AG09309 (cell line): Measurements from ENCODE around the gene ABAT.

Experiments used
- DNase-seq: peaks from one replicate; pipeline ENCODE4 v3.0.0-alpha.2; 2010; ENCODE audit warnings: low read depth
- H3K4me3 ChIP-seq: 2 replicates; pipeline ENCODE4 v1.5.1; 2011; ENCODE audit warnings: mild to moderate bottlenecking, low read depth, low read length, moderate library complexity; ENCODE audit not compliant: control insufficient read depth
- TF ChIP-seq, protein P1 (sequence below): IDR thresholded peaks from 2 replicates; pipeline ENCODE4 v1.5.1; 2011; ENCODE audit warnings: mild to moderate bottlenecking, low read depth, low read length, inconsistent platforms; ENCODE audit not compliant: insufficient read depth, control insufficient read depth; ENCODE audit errors: missing control alignments

ABAT gene

DNA sequence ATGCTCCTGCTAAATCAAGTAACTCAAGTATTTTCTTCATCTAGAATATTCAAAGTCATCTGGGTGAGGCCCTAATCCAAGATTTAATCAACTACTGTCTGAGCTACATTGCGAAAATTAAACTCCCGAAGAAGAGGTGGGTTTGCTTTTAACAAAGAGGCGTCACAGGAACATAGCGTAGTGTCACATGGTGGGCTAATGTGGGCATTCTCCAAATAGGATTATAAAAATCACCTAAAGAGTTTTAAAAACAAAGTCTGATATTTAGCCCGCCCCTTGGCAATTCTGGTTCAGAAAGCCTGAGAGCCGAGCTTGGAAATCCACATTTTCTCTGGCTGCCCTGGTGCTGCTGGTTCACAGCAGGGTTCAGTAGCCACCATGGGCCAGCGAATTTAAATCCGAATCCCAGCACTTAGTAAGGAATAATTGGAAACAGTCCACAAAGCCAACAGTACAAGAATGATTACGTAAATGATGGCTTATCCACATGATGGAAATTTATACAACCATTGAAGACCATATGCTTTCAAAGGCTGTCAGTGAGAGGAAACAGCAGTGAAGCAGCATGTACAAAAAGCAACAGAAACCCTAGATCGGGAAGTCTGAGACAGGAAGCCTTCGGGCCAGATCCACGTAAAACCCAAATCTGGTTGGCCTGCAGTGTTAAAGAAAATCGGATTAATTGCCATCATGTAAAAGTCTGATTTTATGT is 132.0 kb downstream of the ABAT start:
- no peak for DNase-seq
- H3K4me3 ChIP-seq = no peak overlapping the region
- TF ChIP-seq, protein P1, sequence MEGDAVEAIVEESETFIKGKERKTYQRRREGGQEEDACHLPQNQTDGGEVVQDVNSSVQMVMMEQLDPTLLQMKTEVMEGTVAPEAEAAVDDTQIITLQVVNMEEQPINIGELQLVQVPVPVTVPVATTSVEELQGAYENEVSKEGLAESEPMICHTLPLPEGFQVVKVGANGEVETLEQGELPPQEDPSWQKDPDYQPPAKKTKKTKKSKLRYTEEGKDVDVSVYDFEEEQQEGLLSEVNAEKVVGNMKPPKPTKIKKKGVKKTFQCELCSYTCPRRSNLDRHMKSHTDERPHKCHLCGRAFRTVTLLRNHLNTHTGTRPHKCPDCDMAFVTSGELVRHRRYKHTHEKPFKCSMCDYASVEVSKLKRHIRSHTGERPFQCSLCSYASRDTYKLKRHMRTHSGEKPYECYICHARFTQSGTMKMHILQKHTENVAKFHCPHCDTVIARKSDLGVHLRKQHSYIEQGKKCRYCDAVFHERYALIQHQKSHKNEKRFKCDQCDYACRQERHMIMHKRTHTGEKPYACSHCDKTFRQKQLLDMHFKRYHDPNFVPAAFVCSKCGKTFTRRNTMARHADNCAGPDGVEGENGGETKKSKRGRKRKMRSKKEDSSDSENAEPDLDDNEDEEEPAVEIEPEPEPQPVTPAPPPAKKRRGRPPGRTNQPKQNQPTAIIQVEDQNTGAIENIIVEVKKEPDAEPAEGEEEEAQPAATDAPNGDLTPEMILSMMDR = no peak

DNA sequence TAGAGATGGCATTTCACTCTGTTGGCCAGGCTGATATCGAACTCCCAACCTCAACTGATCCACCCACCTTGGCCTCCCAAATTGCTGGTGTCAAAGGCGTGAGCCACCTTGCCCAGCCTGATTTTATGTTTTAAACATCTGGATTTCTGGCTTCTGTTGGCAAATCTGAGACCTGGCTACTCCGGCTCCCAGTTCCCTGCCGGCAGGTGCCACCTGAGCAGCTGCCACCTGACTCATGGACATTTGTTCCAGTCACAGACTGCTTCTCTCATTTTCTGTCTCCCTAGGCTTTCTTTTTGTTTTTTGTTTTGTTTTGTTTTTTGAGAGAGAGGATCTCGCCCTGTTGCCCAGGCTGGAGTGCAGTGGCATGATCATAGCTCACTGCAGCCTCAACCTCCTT is 132.8 kb downstream of the ABAT start:
- DNase-seq = no peak
- TF ChIP-seq, protein P1 = no peak
- no peak overlapping the region for H3K4me3 ChIP-seq

DNA sequence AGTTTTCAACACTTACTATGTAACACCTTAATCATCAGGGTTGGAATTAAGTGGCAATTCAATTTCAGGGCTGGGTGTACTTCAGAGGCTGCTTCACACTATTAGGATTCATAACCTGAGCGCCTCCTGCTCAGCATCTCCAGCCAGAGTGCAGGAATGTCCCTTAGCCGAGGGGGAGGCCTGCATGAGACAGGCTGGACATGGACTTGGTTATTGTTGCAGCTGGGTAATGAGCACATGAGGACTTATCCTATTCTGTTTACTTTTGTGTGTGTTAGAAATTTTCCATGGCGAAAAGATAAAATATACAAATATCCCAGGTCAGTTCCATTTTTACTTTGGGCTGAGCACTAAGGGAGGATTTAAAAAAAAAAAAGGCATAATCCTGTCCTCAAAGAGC is 133.6 kb downstream of the ABAT start:
- DNase-seq = no peak
- TF ChIP-seq, protein P1 = no peak
- no peak overlapping the region for H3K4me3 ChIP-seq

DNA sequence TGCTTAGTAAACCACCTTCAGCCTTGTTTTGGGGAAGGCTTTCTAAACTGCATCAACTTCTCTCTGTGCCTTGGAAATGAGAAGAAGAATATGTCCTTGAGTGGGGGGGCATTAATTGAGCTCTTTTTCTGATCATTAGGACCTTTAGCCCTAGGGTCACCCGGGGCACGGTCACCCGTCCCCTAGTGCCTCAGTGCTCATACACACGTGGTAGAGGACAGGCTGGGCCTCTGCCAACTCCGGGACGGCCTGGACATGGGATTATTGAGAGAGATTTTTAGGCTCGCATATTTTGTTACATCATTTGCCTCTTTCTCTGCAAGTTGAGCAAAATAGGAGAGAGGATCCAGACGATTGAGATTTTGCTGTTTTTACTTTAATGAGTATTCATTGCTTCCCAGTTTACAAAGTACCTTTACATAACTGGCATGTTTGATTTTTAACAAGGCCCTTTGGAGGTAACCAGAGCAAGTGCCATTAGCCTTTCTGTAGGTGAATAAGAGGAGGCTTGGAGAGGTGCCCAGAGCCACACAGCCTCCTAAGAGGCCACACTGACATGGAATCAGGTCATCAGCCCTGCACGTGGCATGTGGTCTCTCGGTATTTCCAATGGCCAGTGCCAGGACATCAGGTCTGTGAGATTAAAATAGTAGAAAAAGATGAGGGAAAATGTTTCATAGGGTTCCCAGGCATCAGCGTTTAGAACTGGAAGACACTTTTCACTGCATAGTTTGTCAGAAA is 134.4 kb downstream of the ABAT start:
- DNase-seq = no peak
- H3K4me3 ChIP-seq = no peak overlapping the region
- TF ChIP-seq, protein P1 = no peak

DNA sequence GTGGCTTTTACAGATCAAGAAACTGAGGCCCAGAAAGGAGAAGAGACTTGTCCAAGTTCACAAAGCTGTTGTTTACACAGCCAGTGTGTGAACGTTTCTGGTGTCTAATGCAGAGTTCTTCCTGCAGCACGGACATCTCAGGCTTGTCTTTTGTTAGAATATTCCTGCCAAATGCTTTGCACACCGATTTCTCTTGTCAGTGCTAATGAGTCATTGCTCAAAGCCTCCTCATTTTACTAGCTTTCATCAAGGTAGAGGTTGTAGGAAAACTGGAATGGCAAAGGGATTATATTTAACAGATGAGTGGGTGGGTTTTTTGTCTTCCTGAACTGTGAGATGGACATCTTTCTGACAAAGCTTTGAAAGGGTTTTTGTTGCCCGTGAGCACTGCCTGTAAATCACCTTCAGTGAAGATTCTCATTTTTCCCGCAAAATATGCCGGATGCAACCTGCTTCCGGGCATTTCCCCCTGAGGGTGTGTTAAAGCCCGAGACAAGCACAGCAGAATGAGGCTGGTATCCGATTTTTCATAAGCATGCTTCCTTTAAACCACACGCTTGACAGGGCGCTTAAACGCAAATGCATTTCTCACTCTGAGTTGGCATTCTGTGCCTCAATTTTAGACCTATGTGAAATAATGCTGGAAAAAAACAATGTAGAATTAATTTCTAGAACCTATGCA is 137.9 kb downstream of the ABAT start:
- no peak overlapping the region for H3K4me3 ChIP-seq
- TF ChIP-seq, protein P1 = no peak

DNA sequence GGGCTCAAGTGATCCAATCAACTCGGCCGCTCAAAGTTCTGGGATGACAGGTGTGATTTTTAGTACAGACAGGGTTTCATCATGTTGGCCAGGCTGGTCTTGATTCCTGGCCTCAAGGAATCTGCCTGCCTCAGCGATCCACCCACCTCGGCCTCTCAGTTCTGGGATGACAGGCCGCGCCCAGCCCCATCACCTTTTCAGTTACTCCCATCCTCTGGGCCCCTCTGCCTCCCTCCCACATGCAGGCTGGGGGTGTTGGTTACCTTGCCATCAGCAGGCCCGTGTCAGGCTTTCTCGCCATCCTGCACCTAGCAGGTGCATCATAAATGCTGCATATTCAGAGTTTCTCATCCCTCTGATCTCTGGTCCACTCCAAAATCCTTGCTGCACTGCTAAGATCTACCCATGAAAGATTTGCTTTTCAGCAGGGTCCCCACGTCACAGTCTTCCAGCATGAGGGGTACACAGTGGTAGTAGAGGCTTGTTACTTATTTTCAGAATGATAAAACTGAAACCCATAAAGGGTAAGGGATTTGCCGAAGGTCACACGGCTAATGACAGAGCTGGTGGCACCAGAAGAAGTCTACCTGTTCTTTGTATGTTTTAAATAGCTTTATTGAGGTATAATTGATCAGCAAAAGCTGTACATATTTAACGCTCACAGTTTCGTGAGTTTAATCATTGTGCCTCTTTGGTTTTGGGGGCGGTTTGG is 139.8 kb downstream of the ABAT start:
- no peak for DNase-seq
- TF ChIP-seq, protein P1 = no peak
- H3K4me3 ChIP-seq = no peak overlapping the region

More for the DNA sequence above, 137.9 kb downstream of the ABAT start:
- DNase-seq = no peak
